Ramos (cell line): ENCODE data around the gene CST7.
"Not testable (repeated sequence)": the region's sequence is repeated elsewhere in the genome, so short reads cannot be mapped to it uniquely, and the experiment has no call there.

ENCODE experiments used
- in situ Hi-C: fragments of 300-500 bp; cut with MboI; formaldehyde crosslinking; loops from one replicate; pipeline ENCODE4 v1.14.3; 2022; ENCODE audit warnings: low sequenced_read_pairs; ENCODE audit not compliant: unreplicated experiment

Gene CST7

GRCh38 chr20:24948396-24948938, 602 bp upstream of the CST7 start:
- in situ Hi-C loops, result not testable (repeated sequence)

GRCh38 chr20:24949756-24950127, 673 bp downstream of the CST7 start:
- in situ Hi-C loops, result no loop called here

GRCh38 chr20:24950128-24950835, 1.2 kb downstream of the CST7 start:
- in situ Hi-C loops, result no loop called here

GRCh38 chr20:24950836-24951525, 1.9 kb downstream of the CST7 start:
- in situ Hi-C loops, result no loop called here

GRCh38 chr20:24951536-24952083, 2.5 kb downstream of the CST7 start:
- in situ Hi-C loops, result no loop called here

- in situ Hi-C loops, result no loop called here
Observed at GRCh38 chr20:24952376-24953208, 3.5 kb downstream of the CST7 start.

GRCh38 chr20:24953209-24953575, 4.1 kb downstream of the CST7 start:
- in situ Hi-C loops, result no loop called here

GRCh38 chr20:24953621-24954133, 4.6 kb downstream of the CST7 start:
- in situ Hi-C loops, result no loop called here

GRCh38 chr20:24954151-24954550, 5.1 kb downstream of the CST7 start:
- in situ Hi-C loops, result no loop called here

GRCh38 chr20:24954566-24954965, 5.5 kb downstream of the CST7 start:
- in situ Hi-C loops, result no loop called here

- in situ Hi-C loops, result no loop called here
Observed at GRCh38 chr20:24955045-24955444, 6.0 kb downstream of the CST7 start.

GRCh38 chr20:24956001-24956841, 7.2 kb downstream of the CST7 start:
- in situ Hi-C loops, result no loop called here

- in situ Hi-C loops, result no loop called here
Observed at GRCh38 chr20:24957326-24958016, 8.4 kb downstream of the CST7 start.

- in situ Hi-C loops, result no loop called here
Observed at GRCh38 chr20:24958506-24959385, 9.7 kb downstream of the CST7 start.

GRCh38 chr20:24959591-24960301, 10.7 kb downstream of the CST7 start:
- in situ Hi-C loops, result no loop called here

- in situ Hi-C loops, result no loop called here
Observed at GRCh38 chr20:24960302-24960801, 11.3 kb downstream of the CST7 start.

GRCh38 chr20:24960861-24961260, 11.8 kb downstream of the CST7 start:
- in situ Hi-C loops, result no loop called here
